Stimulated activated CD8-positive, alpha-beta memory T cell treated with anti-CD3 and anti-CD28 coated beads, Interleukin-12 subunit alpha, Interleukin-12 subunit beta, amount 100 ng/mL, for 24 hours (primary cell): Measurements from ENCODE around the gene SSUH2.

Source experiments
- DNase-seq: peaks from one replicate; pipeline ENCODE4 v3.0.0-alpha.2; 2020; ENCODE audit errors: extremely low read depth

SSUH2 gene

GRCh38 chr3:8610951-8611350 lies 33.6 kb downstream of the SSUH2 start:
- DNase-seq: no peak

DNA sequence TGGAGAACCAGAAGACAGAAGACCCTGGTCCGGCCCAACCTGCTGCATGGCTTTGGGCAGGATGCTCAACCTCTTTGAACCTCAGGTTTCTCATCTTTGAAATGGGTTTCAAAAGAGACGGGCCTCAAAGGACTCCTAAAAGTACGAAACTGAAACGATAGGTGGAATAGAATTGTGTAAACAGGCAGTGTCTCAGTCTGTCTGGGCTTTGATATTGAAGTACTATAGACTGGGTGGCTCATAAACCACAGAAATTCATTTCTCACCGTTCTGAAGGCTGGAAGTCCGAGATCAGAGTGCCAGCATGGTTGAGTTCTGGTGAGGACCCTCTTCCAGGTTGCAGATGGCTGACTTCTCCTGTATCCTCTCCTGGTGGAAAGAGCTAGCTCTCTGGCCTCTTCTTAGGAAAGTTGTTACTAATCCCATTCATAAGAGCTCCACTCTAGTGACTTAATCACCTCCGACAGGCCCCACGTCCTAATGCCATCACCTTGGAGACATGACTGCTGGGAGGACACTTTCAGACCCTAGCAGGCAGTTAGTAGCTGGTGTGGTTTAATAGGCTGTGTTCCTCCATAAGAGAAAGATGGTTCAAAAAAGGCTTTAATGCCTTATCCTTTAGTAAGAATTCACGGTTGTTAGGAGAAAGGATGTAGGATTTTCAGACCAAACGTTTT lies 35.7 kb downstream of the SSUH2 start:
- DNase-seq: no peak

DNA sequence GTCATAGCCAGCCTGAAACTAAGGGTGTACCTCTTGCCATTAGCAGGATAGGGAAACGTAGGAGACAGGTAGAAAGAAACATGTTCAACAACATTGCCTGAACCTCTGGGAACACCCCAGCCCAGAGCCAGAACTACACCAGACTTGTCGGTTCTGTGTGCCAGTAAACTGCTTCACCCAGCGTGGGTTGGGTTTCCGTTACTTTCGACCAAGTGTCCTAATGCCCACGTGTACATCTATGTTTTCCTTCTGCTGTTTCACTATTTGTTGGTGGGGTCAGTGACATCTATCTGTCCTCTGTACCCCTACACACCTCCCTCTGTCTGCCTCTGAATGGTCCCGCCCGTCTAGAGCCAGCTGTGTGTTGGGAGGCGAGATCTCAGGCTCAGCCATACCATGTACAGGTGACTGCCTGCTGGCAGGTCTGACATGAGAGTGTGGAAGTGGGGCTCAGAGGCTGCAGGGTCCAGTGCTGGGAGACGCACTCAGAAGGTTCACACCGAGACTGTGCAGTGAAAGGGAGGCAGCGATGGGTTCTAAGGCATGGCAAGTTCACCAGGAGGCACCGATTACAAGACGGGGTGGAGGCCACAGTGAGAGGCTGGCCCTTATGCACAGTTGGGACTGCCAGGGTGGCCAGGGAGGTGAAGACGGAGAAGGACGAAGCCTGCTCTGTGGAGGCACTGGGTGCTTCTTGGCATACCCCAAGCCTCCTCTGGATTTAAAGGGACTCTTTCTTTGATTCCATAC lies 36.4 kb downstream of the SSUH2 start:
- no peak for DNase-seq

DNA sequence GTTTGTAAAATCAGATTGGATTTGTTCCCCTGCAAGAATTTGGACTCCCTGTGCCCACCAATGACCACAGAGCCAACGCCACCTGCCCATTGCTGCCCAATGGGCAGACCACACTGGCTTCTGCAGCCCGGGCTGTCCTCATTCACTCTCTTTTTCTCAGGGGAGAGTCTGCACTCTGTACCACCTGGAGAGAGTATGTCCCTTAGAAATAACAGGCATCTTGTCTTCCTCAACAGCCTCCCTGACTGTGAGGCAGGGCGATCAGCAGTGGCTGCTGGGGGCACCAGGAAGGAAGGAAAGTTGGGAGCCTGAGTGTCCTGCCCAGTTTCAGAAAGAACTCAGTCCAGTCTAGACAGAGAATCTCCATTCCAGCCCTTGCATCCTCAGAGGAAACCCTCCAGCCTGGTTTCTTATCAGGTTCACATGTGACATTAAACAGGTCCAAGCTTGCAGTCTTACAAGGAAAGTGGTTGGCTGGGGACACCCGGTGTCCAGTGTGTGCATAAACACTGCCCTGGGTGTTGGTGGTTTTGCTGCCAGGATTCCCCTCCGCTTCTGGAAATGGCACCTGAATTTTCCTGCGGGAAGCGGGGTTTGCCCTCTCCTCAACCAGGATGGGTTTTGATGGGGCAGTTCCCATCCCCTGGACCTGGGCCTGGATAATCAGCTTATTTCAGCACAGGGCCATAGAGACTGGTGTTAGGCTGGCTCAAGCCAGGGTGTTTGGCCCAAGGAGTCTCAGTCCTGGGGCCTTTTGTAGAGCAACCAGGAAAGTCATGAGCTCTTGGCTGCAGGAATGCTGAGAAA lies 37.2 kb downstream of the SSUH2 start:
- DNase-seq: no peak

DNA sequence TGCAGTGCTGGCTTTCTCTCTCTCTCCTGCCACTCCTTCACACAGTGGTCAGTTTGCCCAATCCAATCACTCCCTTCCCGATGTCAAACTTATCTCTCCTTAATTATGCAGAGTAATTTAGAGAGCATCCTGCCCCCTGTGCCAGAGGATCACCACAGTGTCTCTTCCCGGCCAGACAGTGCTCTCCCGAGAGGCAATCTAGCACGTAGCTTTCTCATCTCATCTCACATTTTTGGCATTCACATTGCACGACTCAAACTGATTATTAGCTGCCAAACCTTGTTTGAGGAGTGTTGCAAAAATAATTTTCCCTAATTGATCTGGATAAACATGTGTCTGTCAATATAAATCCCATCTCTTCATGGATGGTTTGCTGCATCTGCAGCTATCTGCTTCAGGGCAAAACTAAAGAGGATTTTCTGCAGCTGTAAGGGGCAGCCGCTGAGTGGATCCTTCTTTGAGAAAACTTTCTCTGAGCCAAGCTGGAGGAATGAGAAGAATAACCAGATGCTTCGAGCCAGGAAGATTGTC lies 37.8 kb downstream of the SSUH2 start:
- DNase-seq: no peak

DNA sequence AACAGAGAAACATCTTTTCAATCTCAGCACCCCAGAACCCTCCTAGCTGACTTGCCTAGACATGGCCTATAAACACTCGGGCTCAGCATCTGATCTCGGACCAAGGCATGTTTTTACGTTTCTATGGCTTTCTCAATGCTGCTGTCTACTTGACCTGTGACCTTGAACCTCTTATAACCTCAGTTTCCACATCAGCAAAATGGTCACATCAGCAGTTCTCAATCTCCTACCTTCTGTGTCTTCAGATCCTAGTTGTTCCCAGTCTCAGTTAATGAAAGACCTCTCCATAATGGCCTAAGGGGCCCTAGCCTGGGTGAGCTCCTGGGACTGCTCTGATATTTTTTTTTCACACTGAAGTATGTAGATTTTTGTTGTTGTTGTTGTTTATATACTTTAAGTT lies 39.6 kb downstream of the SSUH2 start:
- no peak for DNase-seq

GRCh38 chr3:8604006-8604405 lies 40.6 kb downstream of the SSUH2 start:
- no peak for DNase-seq

- DNase-seq: no peak
Observed at GRCh38 chr3:8603115-8603710, 41.4 kb downstream of the SSUH2 start.

DNA sequence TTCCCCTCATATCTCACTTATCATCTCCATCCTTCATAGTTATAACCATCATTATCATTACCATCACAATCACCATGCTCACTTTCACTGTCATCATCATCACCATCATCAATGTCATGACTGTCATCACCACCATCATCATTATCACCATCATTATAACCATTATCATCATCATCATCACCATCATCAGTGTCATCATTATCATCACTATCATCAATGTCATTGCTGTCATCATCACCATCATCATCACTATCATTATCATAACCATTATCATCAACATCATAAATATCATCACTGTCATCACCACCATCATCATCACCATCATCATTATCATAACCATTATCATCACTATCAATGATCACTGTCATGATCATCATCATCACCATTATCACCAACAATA lies 44.1 kb downstream of the SSUH2 start:
- DNase-seq: no peak

- no peak for DNase-seq
Observed at GRCh38 chr3:8599146-8599545, 45.5 kb downstream of the SSUH2 start.

GRCh38 chr3:8597219-8597853 lies 47.3 kb downstream of the SSUH2 start:
- no peak for DNase-seq

DNA sequence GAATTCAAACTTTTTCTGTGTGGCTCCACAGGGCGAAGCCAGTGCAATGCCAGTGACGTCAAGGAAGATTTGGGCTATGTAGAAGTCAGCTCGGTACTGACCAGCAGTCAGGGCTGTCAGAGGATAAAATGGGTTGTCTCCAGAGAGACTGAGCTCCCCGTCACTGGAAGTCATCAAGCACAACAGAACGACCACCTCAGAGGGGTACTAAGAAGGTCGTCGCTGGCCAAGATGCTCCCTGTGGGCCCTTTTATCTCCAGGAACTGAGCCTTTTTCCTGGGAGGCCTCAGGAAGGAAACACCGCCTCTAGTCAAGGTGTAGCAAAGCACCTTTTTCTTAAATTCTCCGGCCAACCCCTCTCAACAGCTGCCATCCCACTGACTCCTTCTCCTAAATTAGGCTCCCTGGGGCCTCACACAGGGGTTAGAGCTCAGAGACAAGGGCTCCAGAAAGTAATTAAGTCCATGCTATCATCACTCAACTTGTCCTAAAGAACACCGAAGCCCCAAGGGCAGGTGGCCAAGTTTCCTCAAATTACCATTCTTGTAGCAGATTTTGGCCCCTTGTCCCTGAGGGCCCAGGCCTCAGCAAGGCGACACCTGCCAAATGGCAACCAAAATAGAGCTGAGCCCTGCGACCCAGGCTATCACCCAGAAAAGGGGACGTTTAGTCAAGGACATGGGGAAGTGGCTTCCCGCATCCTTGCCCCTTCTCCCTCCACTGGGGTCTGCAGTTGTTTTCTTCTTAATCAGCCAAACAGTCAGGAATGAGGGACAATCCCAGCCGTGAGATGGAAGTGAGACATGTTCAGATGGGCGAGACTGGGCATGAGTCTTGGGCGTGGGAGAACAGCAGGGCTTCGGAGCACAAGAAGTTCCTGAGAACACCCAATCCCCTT lies 48.0 kb downstream of the SSUH2 start:
- no peak for DNase-seq

DNA sequence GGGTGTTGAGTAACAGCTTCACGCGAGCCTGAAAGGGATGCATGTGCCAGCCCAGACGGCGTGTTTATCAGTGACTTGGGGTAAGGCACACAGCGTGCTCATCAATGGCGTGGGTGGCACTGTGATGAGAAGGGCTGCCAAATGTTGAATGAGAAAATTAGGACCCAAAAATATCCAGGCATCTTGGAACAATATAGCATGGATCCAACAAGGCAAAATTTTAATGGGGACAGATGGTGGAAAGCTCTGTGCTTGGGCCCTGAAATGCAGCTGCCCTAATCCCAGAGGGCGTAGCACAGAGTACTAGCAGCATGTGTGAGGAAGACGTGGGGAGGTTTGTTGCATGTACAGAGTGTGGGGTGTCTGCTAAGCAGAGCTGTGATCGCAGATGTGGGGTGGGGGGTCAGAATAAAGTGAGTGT lies 48.9 kb downstream of the SSUH2 start:
- no peak for DNase-seq

- no peak for DNase-seq
Observed at GRCh38 chr3:8595252-8595651, 49.3 kb downstream of the SSUH2 start.

DNA sequence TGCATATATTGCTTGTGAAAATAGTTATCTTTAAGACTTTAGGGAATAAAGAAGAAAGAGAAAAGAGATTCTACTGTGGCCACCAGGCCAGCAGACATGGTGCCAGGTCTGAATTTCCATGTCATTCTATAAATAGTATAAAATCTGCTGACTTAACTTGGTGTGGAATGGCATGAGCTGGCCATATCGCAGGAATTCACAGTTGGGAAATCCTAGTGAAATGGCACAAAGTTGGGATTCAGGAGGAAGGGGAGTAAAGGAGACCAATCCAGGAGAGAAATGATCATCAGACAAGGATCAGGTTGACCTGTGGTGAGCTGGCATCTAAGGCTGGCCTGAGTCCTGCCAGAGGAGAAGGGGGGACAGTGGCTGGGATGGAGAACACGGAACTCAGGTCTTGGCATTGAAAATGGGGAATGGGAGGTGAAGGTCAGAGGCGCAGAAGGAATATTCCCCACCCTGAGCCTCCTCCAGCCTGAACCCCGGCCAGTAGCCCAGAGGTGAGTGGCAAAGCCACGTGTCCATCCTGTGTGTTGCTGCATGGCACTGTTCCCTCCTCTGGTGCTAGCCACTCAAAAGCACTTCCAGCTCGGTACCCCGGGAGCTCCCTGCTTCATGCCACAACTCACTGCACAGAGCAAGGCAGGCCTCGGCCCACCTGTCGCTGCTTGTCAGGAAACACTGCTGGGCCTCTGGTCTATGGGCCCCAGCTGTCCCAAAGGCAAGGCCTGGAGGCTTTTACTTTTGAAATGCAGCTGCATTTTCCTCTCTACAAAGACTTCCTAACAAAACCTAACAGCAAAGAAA lies 51.4 kb downstream of the SSUH2 start:
- DNase-seq: no peak

GRCh38 chr3:8589880-8590556 lies 54.6 kb downstream of the SSUH2 start:
- no peak for DNase-seq

- no peak for DNase-seq
Observed at GRCh38 chr3:8584661-8585060, 59.9 kb downstream of the SSUH2 start.

- DNase-seq: no peak
Observed at GRCh38 chr3:8581806-8582445, 62.7 kb downstream of the SSUH2 start.

- DNase-seq: no peak
Observed at GRCh38 chr3:8581373-8581772, 63.2 kb downstream of the SSUH2 start.
